Thyroid gland (tissue), 4 donors: ENCODE data around the gene INAVA.

Experiments
- POLR2A ChIP-seq, 2 donors: fragments of 450-650 bp; IDR thresholded peaks; one replicate each; pipeline ENCODE4 v1.6.1; 2017; ENCODE audit warnings: antibody characterized with exemption in 2 of 2, mild to moderate bottlenecking in 2 of 2, moderate library complexity in 1 of 2
- TF ChIP-seq, protein P1 (sequence below), 6 experiments: fragments of 200-600 bp in 3 of 6; fragments of 450-650 bp in 3 of 6; sonication (generic) in 3 of 6; IDR thresholded peaks; one replicate each; pipeline ENCODE4 v1.5.1; 2016 to 2019; ENCODE audit warnings: antibody characterized with exemption in 6 of 6, mild to moderate bottlenecking in 2 of 6, inconsistent platforms in 1 of 6, moderate library complexity in 1 of 6

DNA sequence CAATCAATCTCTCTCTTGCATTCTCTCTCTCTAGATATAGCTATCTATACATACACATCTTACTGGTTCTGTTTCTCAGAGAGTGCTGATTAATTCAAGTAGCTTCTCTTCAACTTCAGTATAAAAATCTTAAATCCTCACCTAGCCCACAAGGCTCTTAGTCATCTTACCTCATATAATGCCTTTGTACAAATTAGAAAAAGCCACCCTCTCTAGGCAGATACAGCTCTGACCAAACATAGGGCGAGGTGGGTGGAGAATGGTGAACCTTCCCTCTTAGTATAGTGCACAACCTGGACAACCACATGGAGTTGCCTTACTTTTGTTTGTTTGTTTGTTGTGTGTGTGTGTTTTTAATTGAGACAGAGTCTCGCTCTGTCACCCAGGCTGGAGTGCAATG lies 5.1 kb upstream of the INAVA start:
- TF ChIP-seq, protein P1, sequence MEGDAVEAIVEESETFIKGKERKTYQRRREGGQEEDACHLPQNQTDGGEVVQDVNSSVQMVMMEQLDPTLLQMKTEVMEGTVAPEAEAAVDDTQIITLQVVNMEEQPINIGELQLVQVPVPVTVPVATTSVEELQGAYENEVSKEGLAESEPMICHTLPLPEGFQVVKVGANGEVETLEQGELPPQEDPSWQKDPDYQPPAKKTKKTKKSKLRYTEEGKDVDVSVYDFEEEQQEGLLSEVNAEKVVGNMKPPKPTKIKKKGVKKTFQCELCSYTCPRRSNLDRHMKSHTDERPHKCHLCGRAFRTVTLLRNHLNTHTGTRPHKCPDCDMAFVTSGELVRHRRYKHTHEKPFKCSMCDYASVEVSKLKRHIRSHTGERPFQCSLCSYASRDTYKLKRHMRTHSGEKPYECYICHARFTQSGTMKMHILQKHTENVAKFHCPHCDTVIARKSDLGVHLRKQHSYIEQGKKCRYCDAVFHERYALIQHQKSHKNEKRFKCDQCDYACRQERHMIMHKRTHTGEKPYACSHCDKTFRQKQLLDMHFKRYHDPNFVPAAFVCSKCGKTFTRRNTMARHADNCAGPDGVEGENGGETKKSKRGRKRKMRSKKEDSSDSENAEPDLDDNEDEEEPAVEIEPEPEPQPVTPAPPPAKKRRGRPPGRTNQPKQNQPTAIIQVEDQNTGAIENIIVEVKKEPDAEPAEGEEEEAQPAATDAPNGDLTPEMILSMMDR (IDR thresholded peaks at IDR 0.05), result no peak
- no peak for TF ChIP-seq POLR2A (IDR thresholded peaks at IDR 0.05)
